Breast epithelium (tissue), 3 donors: ENCODE results near the gene HERC6.

Experiments
- POLR2A ChIP-seq: fragments of 450-650 bp; IDR thresholded peaks from one replicate; pipeline ENCODE4 v1.6.1; 2016; ENCODE audit warnings: antibody characterized with exemption, mild to moderate bottlenecking, moderate library complexity
- TF ChIP-seq, protein P1 (sequence below), 3 donors: fragments of 450-650 bp; IDR thresholded peaks; one replicate each; pipeline ENCODE4 v1.5.1; 2016 to 2017; ENCODE audit warnings: antibody characterized with exemption in 3 of 3, mild to moderate bottlenecking in 3 of 3, moderate library complexity in 3 of 3

GRCh38 chr4:88429401-88429800 lies 50.7 kb downstream of the HERC6 start:
- TF ChIP-seq, protein P1, sequence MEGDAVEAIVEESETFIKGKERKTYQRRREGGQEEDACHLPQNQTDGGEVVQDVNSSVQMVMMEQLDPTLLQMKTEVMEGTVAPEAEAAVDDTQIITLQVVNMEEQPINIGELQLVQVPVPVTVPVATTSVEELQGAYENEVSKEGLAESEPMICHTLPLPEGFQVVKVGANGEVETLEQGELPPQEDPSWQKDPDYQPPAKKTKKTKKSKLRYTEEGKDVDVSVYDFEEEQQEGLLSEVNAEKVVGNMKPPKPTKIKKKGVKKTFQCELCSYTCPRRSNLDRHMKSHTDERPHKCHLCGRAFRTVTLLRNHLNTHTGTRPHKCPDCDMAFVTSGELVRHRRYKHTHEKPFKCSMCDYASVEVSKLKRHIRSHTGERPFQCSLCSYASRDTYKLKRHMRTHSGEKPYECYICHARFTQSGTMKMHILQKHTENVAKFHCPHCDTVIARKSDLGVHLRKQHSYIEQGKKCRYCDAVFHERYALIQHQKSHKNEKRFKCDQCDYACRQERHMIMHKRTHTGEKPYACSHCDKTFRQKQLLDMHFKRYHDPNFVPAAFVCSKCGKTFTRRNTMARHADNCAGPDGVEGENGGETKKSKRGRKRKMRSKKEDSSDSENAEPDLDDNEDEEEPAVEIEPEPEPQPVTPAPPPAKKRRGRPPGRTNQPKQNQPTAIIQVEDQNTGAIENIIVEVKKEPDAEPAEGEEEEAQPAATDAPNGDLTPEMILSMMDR (IDR thresholded peaks at IDR 0.05) = no peak
- no peak for TF ChIP-seq POLR2A
